CD14-positive monocyte (primary cell): ENCODE results near the gene ZEB1. TPM values are rescaled to one million over a fixed set of nuclear protein-coding genes. Genes with fewer than 3 reads are reported as not detected.

Source experiments
- DNase-seq, 3 donors: peaks; one replicate each; pipeline ENCODE4 v3.0.0-alpha.2; 2011 to 2022
- H2AFZ ChIP-seq: 2 replicates; pipeline ENCODE4 v1.6.0; 2012; ENCODE audit warnings: mild to moderate bottlenecking, low read depth, low read length, inconsistent platforms; ENCODE audit not compliant: insufficient read depth, poor library complexity, severe bottlenecking
- H3K27ac ChIP-seq, 2 donors: 1 replicate in 1 of 2; 2 replicates in 1 of 2; pipeline ENCODE4 v1.5.1; 2012 to 2013; ENCODE audit warnings: low read length in 2 of 2, control low read depth in 1 of 2, inconsistent platforms in 1 of 2, low read depth in 1 of 2, mild to moderate bottlenecking in 1 of 2
- H3K27me3 ChIP-seq, 2 donors: one replicate each; pipeline versions ENCODE4 v1.6.0 to v1.6.1; 2011 to 2013; ENCODE audit warnings: low read length in 2 of 2; ENCODE audit not compliant: control insufficient read depth in 2 of 2, insufficient read depth in 2 of 2
- H3K36me3 ChIP-seq, 2 donors: replicated peaks in 1 of 2; 1 replicate in 1 of 2; 2 replicates in 1 of 2; pipeline versions ENCODE4 v1.5.1 to v1.6.1; 2012 to 2013; ENCODE audit warnings: low read length in 2 of 2, control low read depth in 1 of 2, inconsistent platforms in 1 of 2, mild to moderate bottlenecking in 1 of 2; ENCODE audit not compliant: insufficient read depth in 2 of 2, control insufficient read depth in 1 of 2
- H3K4me1 ChIP-seq, 2 donors: 1 replicate in 1 of 2; 2 replicates in 1 of 2; pipeline versions ENCODE4 v1.5.1 to v1.6.1; 2012 to 2013; ENCODE audit warnings: low read length in 2 of 2, control low read depth in 1 of 2, inconsistent platforms in 1 of 2, mild to moderate bottlenecking in 1 of 2, moderate library complexity in 1 of 2; ENCODE audit not compliant: insufficient read depth in 2 of 2, control insufficient read depth in 1 of 2
- H3K4me2 ChIP-seq: replicated peaks from 2 replicates; pipeline ENCODE3; 2012; ENCODE audit warnings: low read length, moderate library complexity, mild to moderate bottlenecking; ENCODE audit not compliant: poor library complexity, severe bottlenecking; ENCODE audit errors: extremely low read depth
- H3K4me3 ChIP-seq, 3 experiments: fragments of 200-600 bp in 1 of 3; sonication (generic) in 1 of 3; replicated peaks in 1 of 3; 1 replicate in 2 of 3; 2 replicates in 1 of 3; pipeline ENCODE4 v1.5.1; 2011 to 2013; ENCODE audit warnings: low read length in 3 of 3, mild to moderate bottlenecking in 3 of 3, control low read depth in 2 of 3, low read depth in 2 of 3, inconsistent platforms in 1 of 3, moderate library complexity in 1 of 3
- H3K79me2 ChIP-seq: 2 replicates; pipeline ENCODE4 v1.6.0; 2012; ENCODE audit warnings: mild to moderate bottlenecking, control low read depth, inconsistent platforms, low read length, moderate library complexity; ENCODE audit not compliant: insufficient read depth
- H3K9ac ChIP-seq: 2 replicates; pipeline ENCODE4 v1.6.0; 2017; ENCODE audit warnings: low read length, mild to moderate bottlenecking; ENCODE audit not compliant: insufficient read depth, poor library complexity, severe bottlenecking
- H3K9me3 ChIP-seq, 2 donors: replicated peaks in 1 of 2; 1 replicate in 1 of 2; 2 replicates in 1 of 2; pipeline versions ENCODE4 v1.5.1 to v1.6.1; 2012 to 2013; ENCODE audit warnings: low read length in 2 of 2, control low read depth in 1 of 2; ENCODE audit not compliant: control insufficient read depth in 1 of 2, insufficient read depth in 1 of 2
- H4K20me1 ChIP-seq: 2 replicates; pipeline ENCODE4 v1.6.0; 2012; ENCODE audit warnings: mild to moderate bottlenecking, low read length, control low read depth, moderate library complexity; ENCODE audit not compliant: insufficient read depth
- H3K27ac Mint-ChIP-seq, 7 donors: one replicate each; pipeline ENCODE4 v1.8.0; 2020; ENCODE audit warnings: mild to moderate bottlenecking in 7 of 7, mixed read lengths in 7 of 7, moderate library complexity in 6 of 7, inconsistent platforms in 2 of 7
- H3K27me3 Mint-ChIP-seq, 3 donors: one replicate each; pipeline ENCODE4 v1.8.0; 2021 to 2022; ENCODE audit warnings: low read depth in 3 of 3, mild to moderate bottlenecking in 3 of 3, mixed read lengths in 3 of 3, moderate library complexity in 3 of 3, inconsistent platforms in 1 of 3
- H3K36me3 Mint-ChIP-seq, 2 donors: one replicate each; pipeline ENCODE4 v1.8.0; 2020; ENCODE audit warnings: mixed read lengths in 2 of 2, inconsistent platforms in 1 of 2, mild to moderate bottlenecking in 1 of 2
- H3K4me1 Mint-ChIP-seq: one replicate; pipeline ENCODE4 v1.8.0; 2020; ENCODE audit warnings: mild to moderate bottlenecking, mixed read lengths
- H3K4me3 Mint-ChIP-seq, 2 donors: one replicate each; pipeline ENCODE4 v1.8.0; 2020; ENCODE audit warnings: mild to moderate bottlenecking in 2 of 2, mixed read lengths in 2 of 2, moderate library complexity in 1 of 2
- H3K9me3 Mint-ChIP-seq, 7 donors: one replicate each; pipeline ENCODE4 v1.8.0; 2020 to 2022; ENCODE audit warnings: mixed read lengths in 7 of 7, mild to moderate bottlenecking in 6 of 7, moderate library complexity in 6 of 7, inconsistent platforms in 2 of 7
- CTCF ChIP-seq: fragments of 200-600 bp; IDR thresholded peaks from one replicate; pipeline ENCODE4 v1.8.0; 2022; ENCODE audit warnings: antibody characterized with exemption, mild to moderate bottlenecking
- WGBS: methylation state at CpG from one replicate; pipeline ENCODE4 v1.1.5; 2013; ENCODE audit warnings: missing lambda C conversion rate; ENCODE audit not compliant: insufficient coverage; 5-methylcytosine and 5-hydroxymethylcytosine counted together
- intact Hi-C, 2 donors: fragments of 100-400 bp; cut with micrococcal nuclease; formaldehyde crosslinking; loops; one replicate each; pipeline versions ENCODE4 v1.15.0 to v1.15.1; 2023
- polyA plus RNA-seq, 3 donors: library from polyadenylated mRNA; depleted of rRNA in 1 of 3; unstranded in 2 of 3; stranded (reverse) in 1 of 3; fragments of 300-500 nt in 2 of 3; fragments of >200 nt in 1 of 3; fragmentation: Illumina TruSeq in 2 of 3; gene quantifications; 1 replicate in 2 of 3; 2 replicates in 1 of 3; pipeline ENCODE4 v1.2.3, GENCODE V29; 2012 to 2021

The ZEB1 gene
- polyA plus RNA-seq, 3 donors = 0.13 to 0.20 TPM; not detected in 1

- no peak overlapping the region for H2AFZ ChIP-seq
- no peaks in the 10 kb centered on the region for H3K36me3 Mint-ChIP-seq
- DNase-seq = no peak
- no peaks in the 10 kb centered on the region for H3K4me1 ChIP-seq
- no peaks in the 10 kb centered on the region for H3K9me3 ChIP-seq
- H3K4me3 Mint-ChIP-seq = no peak overlapping the region
- no peaks in the 10 kb centered on the region for H3K36me3 ChIP-seq
- intact Hi-C loops = no loop called here
- no peak overlapping the region for H3K4me2 ChIP-seq
- H3K27me3 Mint-ChIP-seq = no peaks in the 10 kb centered on the region
- H3K27ac ChIP-seq = no peak overlapping the region
- no peak for TF ChIP-seq CTCF
- H3K9me3 Mint-ChIP-seq = no peaks in the 10 kb centered on the region
- no peaks in the 10 kb centered on the region for H3K4me1 Mint-ChIP-seq
- no peaks in the 10 kb centered on the region for H3K27me3 ChIP-seq
- no peak overlapping the region for H3K27ac Mint-ChIP-seq
- no peaks in the 10 kb centered on the region for H4K20me1 ChIP-seq
- no peak overlapping the region for H3K4me3 ChIP-seq
- H3K9ac ChIP-seq = no peak overlapping the region
- no peaks in the 10 kb centered on the region for H3K79me2 ChIP-seq
Measured at GRCh38 chr10:31399631-31400030, 80.6 kb downstream of the ZEB1 start.

- Histone ChIP-seq H3K36me3 (no peaks in the 10 kb centered on the region), H3K4me2 (no peak overlapping the region), H3K27me3 (no peaks in the 10 kb centered on the region), H2AFZ (no peak overlapping the region), H3K9ac (no peak overlapping the region), H4K20me1 (no peaks in the 10 kb centered on the region), H3K79me2 (no peaks in the 10 kb centered on the region), H3K9me3 (no peaks in the 10 kb centered on the region), H3K4me1 (no peaks in the 10 kb centered on the region), H3K27ac (no peak overlapping the region), H3K4me3 (no peak overlapping the region)
- DNase-seq = no peak
- no peak overlapping the region for H3K27ac Mint-ChIP-seq
- no peaks in the 10 kb centered on the region for H3K9me3 Mint-ChIP-seq
- WGBS = 93% methylated on average over 2 of the region's 3 CpGs
- no peaks in the 10 kb centered on the region for H3K4me1 Mint-ChIP-seq
- no peaks in the 10 kb centered on the region for H3K27me3 Mint-ChIP-seq
- no peak for TF ChIP-seq CTCF
- no peak overlapping the region for H3K4me3 Mint-ChIP-seq
- no peaks in the 10 kb centered on the region for H3K36me3 Mint-ChIP-seq
- intact Hi-C loops = no loop called here
Measured at GRCh38 chr10:31401287-31401686, 82.3 kb downstream of the ZEB1 start.
